GM18867 (cell line): ENCODE measurements around the gene AMH.
"Not testable (repeated sequence)": the region's sequence is repeated elsewhere in the genome, so short reads cannot be mapped to it uniquely, and the experiment has no call there.

Source experiments
- ATAC-seq: cut with Tn5 transposase; IDR thresholded peaks from one replicate; pipeline ENCODE4 v1.9.1; 2021; ENCODE audit warnings: mild to moderate bottlenecking, moderate library complexity; ENCODE audit not compliant: unreplicated experiment

The AMH gene

DNA sequence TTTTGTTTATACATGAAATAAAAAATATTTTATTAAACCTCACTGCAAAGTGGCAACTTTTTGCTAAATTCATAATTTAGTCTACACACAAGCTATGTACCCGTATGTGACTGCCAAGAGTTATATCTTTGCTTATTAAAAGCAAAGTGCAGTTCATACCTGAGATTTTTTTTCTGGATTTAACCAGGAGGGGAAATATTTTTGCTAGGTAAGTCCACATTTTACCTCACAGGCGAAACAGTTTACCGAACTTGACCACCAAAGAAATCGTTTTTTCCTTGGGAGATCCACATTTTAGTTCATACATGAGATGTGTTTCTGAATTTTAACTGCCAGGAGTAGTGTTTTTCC lies 19.3 kb downstream of the AMH start:
- ATAC-seq = no peak

DNA sequence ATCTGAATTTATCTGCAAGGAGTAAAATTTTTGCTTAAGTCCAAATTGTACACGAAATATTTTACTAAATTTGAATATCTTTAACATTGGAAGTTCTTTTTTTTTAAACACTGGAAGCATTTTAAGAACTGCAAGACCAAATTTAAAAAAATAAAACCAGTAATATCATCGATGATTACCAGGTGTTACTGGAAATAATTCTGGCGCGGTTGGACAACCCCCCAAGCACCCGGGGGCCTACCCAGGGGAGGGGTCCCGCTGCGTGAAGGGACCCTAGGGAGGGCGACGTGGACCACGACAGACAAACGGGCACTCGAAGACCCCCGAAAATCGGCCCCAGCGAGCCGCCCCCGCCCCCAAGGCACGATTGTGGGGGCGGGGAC lies 19.7 kb downstream of the AMH start:
- no peak for ATAC-seq

DNA sequence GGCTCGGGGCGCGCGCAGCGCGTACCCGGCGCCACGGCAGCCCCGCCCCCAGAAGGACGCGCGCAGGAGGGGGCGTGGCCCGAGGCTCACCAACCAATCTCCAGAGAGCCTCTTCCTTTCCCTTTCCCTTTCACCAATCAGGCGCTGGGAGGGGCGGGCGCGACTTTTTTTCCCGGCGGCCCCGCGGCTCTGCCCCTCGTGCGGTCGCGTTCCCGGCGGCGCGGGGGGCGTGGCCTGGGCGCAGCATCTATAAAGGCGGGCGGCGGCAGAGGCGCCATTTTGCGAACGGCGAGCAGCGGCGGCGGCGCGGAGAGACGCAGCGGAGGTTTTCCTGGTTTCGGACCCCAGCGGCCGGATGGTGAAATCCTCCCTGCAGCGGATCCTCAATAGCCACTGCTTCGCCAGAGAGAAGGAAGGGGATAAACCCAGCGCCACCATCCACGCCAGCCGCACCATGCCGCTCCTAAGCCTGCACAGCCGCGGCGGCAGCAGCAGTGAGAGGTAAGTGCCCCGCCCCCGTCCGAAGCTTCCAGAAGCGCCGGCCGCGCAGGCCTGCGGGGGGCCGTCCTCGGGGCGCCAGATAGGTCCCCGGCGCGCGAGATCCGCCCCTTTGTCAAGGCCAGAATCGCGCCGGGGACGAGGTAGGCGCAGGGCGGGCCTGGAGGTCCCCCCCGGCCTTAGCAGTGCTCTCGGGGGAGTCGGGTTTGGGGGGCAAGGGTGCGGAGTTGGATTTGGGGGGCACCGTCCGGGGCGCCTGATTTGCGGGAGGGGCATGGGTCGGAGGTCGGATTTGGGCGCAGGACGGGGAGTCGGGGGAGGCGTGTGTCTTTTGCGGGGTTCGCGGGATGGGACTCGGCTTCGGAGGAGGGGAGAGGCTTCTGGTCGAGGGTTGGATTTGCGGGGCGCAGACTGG lies 20.4 kb downstream of the AMH start:
- peak; percentile 65 for ATAC-seq

DNA sequence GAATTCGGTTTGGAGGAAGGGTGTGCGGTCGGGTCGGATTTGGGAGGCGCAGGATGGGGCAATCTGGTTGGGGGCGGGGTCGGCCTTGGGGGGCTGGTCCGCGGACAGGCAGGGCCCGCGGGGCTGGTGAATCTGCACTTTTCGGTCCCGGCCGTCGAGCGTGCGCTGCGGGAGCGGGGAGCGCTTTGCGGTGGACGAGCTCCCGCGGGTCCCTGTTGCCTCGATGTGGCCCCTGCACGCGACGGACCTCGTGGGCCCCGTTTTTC lies 21.0 kb downstream of the AMH start:
- no peak for ATAC-seq

- ATAC-seq = no peak
Observed at GRCh38 chr19:2270423-2271233, 21.5 kb downstream of the AMH start.

DNA sequence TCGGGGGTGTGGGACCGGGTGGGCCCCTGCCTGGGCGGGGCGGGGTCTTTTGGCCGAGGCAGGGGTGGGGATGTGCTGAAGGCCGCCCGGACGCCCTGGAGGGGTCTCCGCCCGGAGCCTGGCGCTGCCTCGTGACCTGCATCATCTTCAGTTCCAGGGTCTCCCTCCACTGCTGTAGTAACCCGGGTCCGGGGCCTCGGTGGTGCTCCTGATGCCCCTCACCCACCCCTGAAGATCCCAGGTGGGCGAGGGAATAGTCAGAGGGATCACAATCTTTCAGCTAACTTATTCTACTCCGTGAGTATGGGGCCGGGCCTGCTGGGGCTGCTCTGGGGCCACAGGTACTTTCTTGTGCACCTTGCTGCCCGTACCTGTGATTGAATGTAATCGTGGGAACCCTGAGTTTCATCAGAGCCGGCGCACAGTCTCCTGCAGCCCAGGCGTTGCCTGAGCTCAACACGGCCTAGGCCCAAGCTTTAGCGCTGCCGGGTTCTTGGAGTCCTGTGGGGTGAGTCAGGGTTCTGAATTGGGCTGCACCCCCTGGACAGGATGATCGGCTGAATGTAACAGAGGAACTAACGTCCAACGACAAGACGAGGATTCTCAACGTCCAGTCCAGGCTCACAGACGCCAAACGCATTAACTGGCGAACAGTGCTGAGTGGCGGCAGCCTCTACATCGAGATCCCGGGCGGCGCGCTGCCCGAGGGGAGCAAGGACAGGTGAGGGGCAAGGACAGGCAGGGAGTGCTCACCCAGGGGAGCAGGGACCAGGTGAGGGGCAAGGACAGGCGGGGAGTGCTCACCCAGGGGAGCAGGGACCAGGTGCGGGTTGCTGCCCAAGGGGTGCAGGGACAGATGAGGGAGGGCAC lies 22.3 kb downstream of the AMH start:
- no peak for ATAC-seq

- ATAC-seq = no peak
Observed at GRCh38 chr19:2273356-2274184, 24.4 kb downstream of the AMH start.

- ATAC-seq = no peak
Observed at GRCh38 chr19:2274185-2274711, 25.1 kb downstream of the AMH start.

- no peak for ATAC-seq
Observed at GRCh38 chr19:2274931-2275535, 25.9 kb downstream of the AMH start.

GRCh38 chr19:2275588-2276428 lies 26.7 kb downstream of the AMH start:
- no peak for ATAC-seq

- no peak for ATAC-seq
Observed at GRCh38 chr19:2276429-2276986, 27.4 kb downstream of the AMH start.

DNA sequence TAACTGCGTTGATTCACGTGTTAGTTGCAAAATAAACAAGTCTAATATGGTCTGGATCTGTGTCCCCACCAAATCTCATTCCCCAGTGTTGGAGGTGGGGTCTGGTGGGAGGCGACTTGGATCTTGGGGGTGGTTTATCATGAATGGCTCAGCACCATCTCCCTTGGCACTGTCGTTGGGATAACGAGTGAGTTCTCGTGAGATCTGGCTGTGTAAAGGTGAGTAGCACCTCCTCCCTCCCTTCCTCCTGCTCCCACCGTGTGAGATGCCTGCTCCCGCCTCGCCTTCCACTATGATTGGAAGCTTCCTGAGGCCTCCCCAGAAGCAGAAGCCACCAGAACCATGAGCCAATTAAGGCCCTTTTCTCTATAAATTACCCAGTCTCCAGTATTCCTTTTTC lies 28.0 kb downstream of the AMH start:
- ATAC-seq = no peak

DNA sequence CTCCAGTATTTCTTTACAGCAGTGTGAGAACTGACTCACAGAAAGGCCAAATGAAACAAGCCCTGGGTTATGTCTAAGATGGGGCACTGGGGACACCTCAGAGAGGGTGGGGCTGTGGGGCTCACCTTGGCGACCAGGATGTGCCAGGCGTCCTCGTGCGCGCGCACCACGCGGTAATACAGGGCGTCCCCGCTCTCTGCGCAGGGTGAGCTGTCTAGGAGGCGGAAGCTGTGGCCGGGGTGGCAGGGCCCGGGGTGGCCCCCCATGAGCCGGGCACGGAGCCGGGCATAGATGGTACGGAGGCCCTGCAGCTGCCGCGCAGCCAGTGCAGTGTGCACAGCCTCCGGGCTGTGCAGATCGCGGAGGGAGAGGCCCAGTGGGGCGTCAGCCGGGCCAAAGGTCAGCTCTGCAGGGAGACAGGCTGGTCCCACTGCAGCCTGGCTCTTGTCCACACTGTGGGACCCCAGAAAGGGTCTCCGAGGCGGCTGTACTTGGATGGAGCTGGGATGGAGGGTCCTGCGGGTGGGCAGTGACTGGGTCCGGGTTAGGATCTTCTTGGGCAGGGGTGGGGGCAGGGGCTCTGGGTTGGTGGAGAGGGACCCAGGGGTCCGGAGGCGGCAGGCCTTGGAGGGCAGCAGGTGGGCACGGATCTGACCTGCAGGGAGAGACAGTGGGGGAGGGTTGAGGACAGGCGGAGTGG lies 29.5 kb downstream of the AMH start:
- ATAC-seq = no peak

- no peak for ATAC-seq
Observed at GRCh38 chr19:2280633-2281264, 31.6 kb downstream of the AMH start.

- ATAC-seq = not testable (repeated sequence)
Observed at GRCh38 chr19:2281265-2282061, 32.3 kb downstream of the AMH start.

DNA sequence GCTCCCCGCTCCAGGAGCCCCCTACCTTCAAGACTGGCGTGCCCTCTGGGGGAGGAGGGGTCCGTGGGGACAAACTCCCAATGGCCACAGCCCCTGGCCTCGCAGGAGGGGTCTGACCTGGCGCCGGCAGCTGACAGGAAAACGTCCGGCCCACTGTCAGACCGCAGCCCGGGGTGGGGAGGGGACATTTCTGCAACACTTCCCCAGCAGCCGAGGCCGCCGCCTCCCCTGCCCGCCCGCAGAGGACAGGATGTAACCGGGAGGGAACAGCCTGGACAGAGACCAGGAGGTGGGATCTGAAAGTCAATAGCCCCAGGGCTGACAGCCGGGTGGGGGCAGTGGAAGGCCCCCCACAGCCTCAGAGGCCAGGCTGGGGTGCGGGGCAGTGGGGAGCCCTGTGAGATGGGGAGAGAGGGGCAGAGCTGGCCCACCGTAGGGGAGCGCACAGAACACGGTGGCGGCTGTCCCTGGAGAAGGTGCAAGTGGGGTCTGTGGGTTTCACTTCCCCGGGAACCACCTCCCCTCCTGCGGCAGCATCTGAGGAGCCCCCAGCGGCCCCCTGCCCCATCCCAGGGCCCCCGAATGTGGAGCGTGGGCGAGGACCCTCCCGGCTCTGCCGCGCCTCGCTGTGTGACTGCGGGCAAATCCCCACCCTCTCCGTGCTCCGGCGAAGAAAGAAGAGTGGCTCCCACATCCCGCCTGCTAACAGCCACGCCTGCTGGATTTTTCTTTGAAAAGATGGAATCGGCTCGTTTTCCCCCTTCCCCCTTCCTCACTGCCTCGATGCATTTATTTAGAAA lies 33.1 kb downstream of the AMH start, which contains the start of gene PEAK3:
Gene PEAK3 (minus strand): TSS at position 114 of the 800 bp plus-strand sequence. CDS start 1,244 bp downstream, outside the sequence.
- ATAC-seq = no peak
